ENCODE results near the gene XIRP2. TPM values are rescaled to one million over a fixed set of nuclear protein-coding genes. Genes with fewer than 3 reads are reported as not detected.

XIRP2 gene
- total and polyA plus RNA-seq, 4 donors: under 0.01 to 0.14 (median 0.01) TPM; not detected in 1

GRCh38 chr2:167144179-167144898 is 256.1 kb downstream of the XIRP2 start:
- DNase-seq (ENCODE audit: low spot score): no peak
- TF ChIP-seq RAD21 (IDR thresholded peaks at IDR 0.05): no peak
- TF ChIP-seq TAF1 (conservative IDR thresholded peaks at IDR 0.05): no peak
- no peak for TF ChIP-seq SP1 (IDR thresholded peaks at IDR 0.05)
- no peak for TF ChIP-seq ATF3 (IDR thresholded peaks at IDR 0.05)
- Histone ChIP-seq H3K4me1 (ENCODE audit: control insufficient read depth in 4 of 4, insufficient read depth in 4 of 4, low read length in 3 of 4) (no peaks in the 10 kb centered on the region), H3K27me3 (ENCODE audit: control insufficient read depth in 4 of 4, insufficient read depth in 4 of 4, low read length in 3 of 4) (no peaks in the 10 kb centered on the region), H3K4me3 (ENCODE audit: low read depth in 1 of 3, low read length in 3 of 3) (no peak overlapping the region), H3K36me3 (ENCODE audit: control insufficient read depth in 4 of 4, insufficient read depth in 3 of 4, low read depth in 1 of 4, low read length in 3 of 4) (no peaks in the 10 kb centered on the region), H3K27ac (ENCODE audit: low read depth in 1 of 2, low read length in 2 of 2) (no peak overlapping the region), H3K9ac (ENCODE audit: low read depth in 1 of 2, low read length in 2 of 2) (no peak overlapping the region), H3K9me3 (ENCODE audit: control insufficient read depth in 4 of 4, low read length in 3 of 4) (no peaks in the 10 kb centered on the region)
- 58% methylated on average over 5 of the region's 5 CpGs for WGBS

- no peak for DNase-seq (ENCODE audit: low spot score)
- 24% methylated on average over 6 of the region's 6 CpGs for WGBS
- H3K36me3 ChIP-seq (ENCODE audit: control insufficient read depth in 4 of 4, insufficient read depth in 3 of 4, low read depth in 1 of 4, low read length in 3 of 4): no peaks in the 10 kb centered on the region
- H3K27me3 ChIP-seq (ENCODE audit: control insufficient read depth in 4 of 4, insufficient read depth in 4 of 4, low read length in 3 of 4): no peaks in the 10 kb centered on the region
- no peak overlapping the region for H3K4me3 ChIP-seq (ENCODE audit: low read depth in 1 of 3, low read length in 3 of 3)
- no peak overlapping the region for H3K27ac ChIP-seq (ENCODE audit: low read depth in 1 of 2, low read length in 2 of 2)
- H3K4me1 ChIP-seq (ENCODE audit: control insufficient read depth in 4 of 4, insufficient read depth in 4 of 4, low read length in 3 of 4): no peaks in the 10 kb centered on the region
- TF ChIP-seq HNF4A (conservative IDR thresholded peaks at IDR 0.05): no peak
- TF ChIP-seq ATF3 (IDR thresholded peaks at IDR 0.05): no peak
- no peak for TF ChIP-seq CTCF (IDR thresholded peaks at IDR 0.05; ENCODE audit: low read depth, low read length, missing input control)
- no peak for TF ChIP-seq FOXA1 (IDR thresholded peaks at IDR 0.05)
- TF ChIP-seq EGR1 (IDR thresholded peaks at IDR 0.05; ENCODE audit: low read depth in 2 of 2): no peak
- TF ChIP-seq TAF1 (conservative IDR thresholded peaks at IDR 0.05): no peak
- TF ChIP-seq REST (IDR thresholded peaks at IDR 0.05): no peak
- TF ChIP-seq JUND (IDR thresholded peaks at IDR 0.05): no peak
- TF ChIP-seq GABPA (IDR thresholded peaks at IDR 0.05 in 1 of 2, conservative IDR thresholded peaks at IDR 0.05 in 1 of 2): no peak
- TF ChIP-seq HNF4G (IDR thresholded peaks at IDR 0.05): no peak
- TF ChIP-seq RAD21 (IDR thresholded peaks at IDR 0.05): no peak
- no peak for TF ChIP-seq ZBTB33 (IDR thresholded peaks at IDR 0.05)
- TF ChIP-seq NR2F2 (IDR thresholded peaks at IDR 0.05): no peak
- no peak for TF ChIP-seq FOXA2 (IDR thresholded peaks at IDR 0.05)
- no peak overlapping the region for H3K9ac ChIP-seq (ENCODE audit: low read depth in 1 of 2, low read length in 2 of 2)
- no peaks in the 10 kb centered on the region for H3K9me3 ChIP-seq (ENCODE audit: control insufficient read depth in 4 of 4, low read length in 3 of 4)
Observed at GRCh38 chr2:167147271-167147941, 259.1 kb downstream of the XIRP2 start.

All from liver (tissue), 9 donors.